ENCODE results near the gene ADCYAP1R1.

- TF ChIP-seq POLR2AphosphoS5 (IDR thresholded peaks at IDR 0.05), result no peak
- no peak for TF ChIP-seq EZH2 (IDR thresholded peaks at IDR 0.05; ENCODE audit: borderline replicate concordance, insufficient read depth, low read length, poor library complexity, severe bottlenecking)
- no peak for TF ChIP-seq CTCF (IDR thresholded peaks at IDR 0.05; ENCODE audit: poor library complexity, severe bottlenecking)
- no peak for TF ChIP-seq SMC3 (conservative IDR thresholded peaks at IDR 0.05; ENCODE audit: poor library complexity)
- TF ChIP-seq RAD21 (conservative IDR thresholded peaks at IDR 0.05), result no peak
- no peak for TF ChIP-seq EP300 (conservative IDR thresholded peaks at IDR 0.05; ENCODE audit: poor library complexity, severe bottlenecking)
- no peak for TF ChIP-seq MXI1 (conservative IDR thresholded peaks at IDR 0.05; ENCODE audit: poor library complexity, severe bottlenecking)
Observed at GRCh38 chr7:31003721-31004120, 48.4 kb upstream of the ADCYAP1R1 start.

All from neural cell (in vitro differentiated cells).